NCI-H82 (cell line): ENCODE data around the gene PRKAG2.
A peak's percentile ranks its signal among the peaks of the same experiment; 100 is the strongest.
"Not testable (repeated sequence)": the region's sequence is repeated elsewhere in the genome, so short reads cannot be mapped to it uniquely, and the experiment has no call there.

ENCODE experiments used
- DNase-seq: peaks from one replicate; lab custom pipeline; 2025; lab: John Stamatoyannopoulos, UW

PRKAG2 gene

GRCh38 chr7:151767557-151767956 lies 109.4 kb downstream of the PRKAG2 start:
- DNase-seq = no peak

- no peak for DNase-seq
These were observed 112.6 kb downstream of the PRKAG2 start for GRCh38 chr7:151764056-151764920.

GRCh38 chr7:151763420-151763984 lies 113.4 kb downstream of the PRKAG2 start:
- DNase-seq = no peak

- no peak for DNase-seq
These were observed 114.2 kb downstream of the PRKAG2 start for GRCh38 chr7:151762583-151763245.

GRCh38 chr7:151761957-151762356 lies 115.0 kb downstream of the PRKAG2 start:
- no peak for DNase-seq

- DNase-seq = no peak
These were observed 115.7 kb downstream of the PRKAG2 start for GRCh38 chr7:151761231-151761630.

GRCh38 chr7:151759591-151760042 lies 117.3 kb downstream of the PRKAG2 start:
- DNase-seq = peak; percentile 74

GRCh38 chr7:151758622-151759540 lies 118.0 kb downstream of the PRKAG2 start:
- no peak for DNase-seq

- no peak for DNase-seq
These were observed 119.6 kb downstream of the PRKAG2 start for GRCh38 chr7:151757274-151757673.

GRCh38 chr7:151756866-151757265 lies 120.0 kb downstream of the PRKAG2 start:
- DNase-seq = no peak

GRCh38 chr7:151756076-151756731 lies 120.7 kb downstream of the PRKAG2 start:
- no peak for DNase-seq

- no peak for DNase-seq
These were observed 121.6 kb downstream of the PRKAG2 start for GRCh38 chr7:151755131-151755801.

- no peak for DNase-seq
These were observed 122.2 kb downstream of the PRKAG2 start for GRCh38 chr7:151754688-151755130.

- peak; percentile 57 for DNase-seq
These were observed 122.7 kb downstream of the PRKAG2 start for GRCh38 chr7:151754142-151754590.

GRCh38 chr7:151752816-151753595 lies 123.9 kb downstream of the PRKAG2 start:
- DNase-seq = no peak

- no peak for DNase-seq
These were observed 124.9 kb downstream of the PRKAG2 start for GRCh38 chr7:151752037-151752436.

- no peak for DNase-seq
These were observed 128.2 kb downstream of the PRKAG2 start for GRCh38 chr7:151748733-151749132.

GRCh38 chr7:151748021-151748420 lies 128.9 kb downstream of the PRKAG2 start:
- not testable (repeated sequence) for DNase-seq

- DNase-seq = no peak
These were observed 131.2 kb downstream of the PRKAG2 start for GRCh38 chr7:151745706-151746105.
